HUES6 (cell line): ENCODE data around the gene NIPBL.

Experiments
- H3K27ac ChIP-seq: 2 replicates; pipeline ENCODE4 v1.7.0; 2013; ENCODE audit warnings: low read depth, mild to moderate bottlenecking, low read length, inconsistent platforms
- H3K27me3 ChIP-seq: 2 replicates; pipeline ENCODE4 v1.6.1; 2013; ENCODE audit warnings: low read length; ENCODE audit not compliant: control insufficient read depth, insufficient read depth
- H3K36me3 ChIP-seq: 2 replicates; pipeline ENCODE4 v1.6.1; 2013; ENCODE audit warnings: low read length; ENCODE audit not compliant: control insufficient read depth, insufficient read depth
- H3K4me1 ChIP-seq: 2 replicates; pipeline ENCODE4 v1.6.1; 2013; ENCODE audit warnings: low read length; ENCODE audit not compliant: control insufficient read depth, insufficient read depth
- H3K4me3 ChIP-seq: 2 replicates; pipeline ENCODE4 v1.5.1; 2013; ENCODE audit warnings: low read depth, low read length
- H3K9ac ChIP-seq: one replicate; pipeline ENCODE4 v1.6.1; 2013; ENCODE audit warnings: mild to moderate bottlenecking, low read length
- H3K9me3 ChIP-seq: 2 replicates; pipeline ENCODE4 v1.6.1; 2013; ENCODE audit warnings: low read depth, low read length; ENCODE audit not compliant: control insufficient read depth, insufficient read depth

Gene NIPBL

DNA sequence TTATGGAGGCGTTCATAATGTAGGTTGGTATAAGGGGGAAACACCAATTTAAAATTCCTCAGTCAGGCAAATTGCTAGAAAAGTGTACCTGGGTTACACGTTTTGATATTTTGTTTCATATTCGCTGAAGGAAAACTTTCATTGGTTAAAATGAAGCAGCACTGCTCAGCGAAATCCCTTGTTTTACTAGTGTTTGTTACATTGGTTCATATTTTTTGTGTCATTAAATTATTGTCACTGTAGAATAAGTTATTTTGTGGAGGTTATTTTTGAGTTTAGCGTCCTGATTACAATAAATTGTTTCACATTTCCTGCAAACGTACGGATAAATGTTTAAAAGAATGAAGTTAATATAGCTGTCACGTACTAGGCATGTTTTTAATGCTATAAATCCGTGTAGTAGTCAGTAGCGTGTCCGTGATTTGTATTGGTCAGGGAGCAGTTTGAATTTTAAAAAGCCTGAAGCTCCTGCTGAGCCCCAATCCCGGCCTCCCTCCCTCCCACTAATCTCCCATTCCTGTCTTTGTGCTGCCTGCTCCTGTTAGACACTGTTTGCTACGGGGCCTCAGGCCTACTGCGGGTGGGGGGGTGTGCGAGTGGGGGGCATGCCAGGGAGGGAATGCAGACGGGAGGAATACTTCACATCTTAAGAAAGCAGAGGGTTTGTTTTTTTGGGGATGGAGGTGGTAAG, 2.0 kb downstream of the NIPBL start:
- Histone ChIP-seq H3K27ac (peak overlapping the region; percentile 39; the same call in 1 of the 2 replicates), H3K4me1 (peaks cover 29% of the 10 kb centered on the region), H3K4me3 (peak overlapping the region; percentile 96), H3K9ac (peak overlapping the region; percentile 45), H3K9me3 (no peaks in the 10 kb centered on the region), H3K27me3 (no peaks in the 10 kb centered on the region), H3K36me3 (no peaks in the 10 kb centered on the region)

DNA sequence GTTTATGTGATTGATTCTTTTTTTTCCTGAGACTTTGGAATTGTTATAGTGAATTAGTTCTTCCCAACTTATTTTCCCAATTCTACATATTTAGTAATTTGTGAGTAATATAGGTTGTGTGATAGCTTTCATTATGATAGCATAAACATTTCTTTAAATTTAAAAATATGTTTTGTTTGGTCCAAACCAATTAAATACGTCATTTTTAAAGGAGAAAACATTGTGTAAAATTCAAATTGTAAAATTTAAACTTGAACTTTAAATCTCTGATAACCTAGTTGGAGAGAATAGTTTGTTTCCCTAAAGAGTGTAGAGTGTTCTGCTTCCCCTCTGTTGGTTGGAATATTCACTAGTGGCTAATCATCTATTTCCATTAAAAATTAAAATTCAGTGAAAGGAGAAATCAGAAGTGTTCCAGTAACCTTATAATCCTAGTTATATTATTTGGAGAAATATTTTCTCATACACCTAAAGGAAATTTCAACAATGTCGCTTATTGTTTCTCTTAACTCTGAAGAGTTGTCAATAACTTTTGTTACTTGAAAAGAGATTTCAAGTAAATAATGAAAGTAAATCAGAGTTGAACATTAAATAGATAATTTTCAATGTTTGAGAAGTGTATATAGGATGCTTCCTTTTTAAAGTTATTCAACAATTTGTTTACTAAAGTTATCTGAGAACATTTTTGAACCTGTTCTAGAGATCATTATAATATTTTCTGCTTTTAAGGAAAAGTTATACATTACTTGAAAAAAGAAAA, 2.9 kb downstream of the NIPBL start:
- Histone ChIP-seq H3K9me3 (no peaks in the 10 kb centered on the region), H3K4me1 (peaks cover 26% of the 10 kb centered on the region), H3K9ac (no peak overlapping the region), H3K4me3 (peak overlapping the region; percentile 96), H3K27me3 (no peaks in the 10 kb centered on the region), H3K36me3 (no peaks in the 10 kb centered on the region), H3K27ac (peak overlapping the region; percentile 39; the same call in 1 of the 2 replicates)

DNA sequence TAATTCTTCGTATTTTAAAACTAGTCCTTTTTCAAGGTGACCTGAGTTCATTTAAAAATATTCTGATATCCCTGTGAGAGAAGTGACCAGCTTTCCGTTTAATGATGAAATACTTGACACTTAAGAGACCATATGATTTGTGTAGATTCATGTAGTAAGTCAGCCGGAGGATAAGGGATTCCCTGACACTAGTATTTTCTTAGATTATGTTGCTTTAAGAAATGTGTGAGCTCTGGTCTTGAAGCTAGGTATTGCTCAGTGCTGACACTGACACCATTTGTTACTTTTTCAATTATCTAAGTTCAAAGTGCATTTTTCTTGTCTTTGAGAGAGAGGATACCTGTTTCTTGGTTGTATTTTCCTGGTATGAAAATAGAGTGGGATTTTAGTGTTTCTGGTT, 4.2 kb downstream of the NIPBL start:
- Histone ChIP-seq H3K9me3 (no peaks in the 10 kb centered on the region), H3K4me1 (peaks cover 24% of the 10 kb centered on the region), H3K4me3 (no peak overlapping the region), H3K36me3 (peaks cover under 1% of the 10 kb centered on the region; the same call in 1 of the 2 replicates), H3K27ac (no peak overlapping the region), H3K27me3 (no peaks in the 10 kb centered on the region), H3K9ac (no peak overlapping the region)

DNA sequence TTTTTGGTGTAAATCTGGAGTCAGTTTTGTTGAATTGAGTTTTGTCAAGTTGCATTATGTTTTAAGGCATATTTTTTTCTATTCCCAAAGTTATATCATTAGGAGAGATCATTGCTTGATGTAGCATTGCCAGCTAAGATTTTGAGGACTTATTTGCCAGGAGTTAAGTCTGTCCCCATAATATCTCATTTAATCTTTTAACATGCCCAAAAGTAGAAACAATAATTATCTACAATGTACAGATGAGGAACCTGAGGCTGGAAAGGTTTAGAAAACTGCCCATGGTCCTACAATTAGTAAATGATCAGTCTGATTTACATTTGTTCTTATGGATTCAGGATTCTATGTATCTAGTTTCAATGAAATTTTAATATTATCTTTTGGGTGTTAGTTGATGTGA, 4.7 kb downstream of the NIPBL start:
- H3K4me3 ChIP-seq: no peak overlapping the region
- H3K9me3 ChIP-seq: no peaks in the 10 kb centered on the region
- no peak overlapping the region for H3K9ac ChIP-seq
- peaks cover 3% of the 10 kb centered on the region; the same call in 1 of the 2 replicates for H3K36me3 ChIP-seq
- H3K4me1 ChIP-seq: peaks cover 24% of the 10 kb centered on the region
- no peaks in the 10 kb centered on the region for H3K27me3 ChIP-seq
- no peak overlapping the region for H3K27ac ChIP-seq

DNA sequence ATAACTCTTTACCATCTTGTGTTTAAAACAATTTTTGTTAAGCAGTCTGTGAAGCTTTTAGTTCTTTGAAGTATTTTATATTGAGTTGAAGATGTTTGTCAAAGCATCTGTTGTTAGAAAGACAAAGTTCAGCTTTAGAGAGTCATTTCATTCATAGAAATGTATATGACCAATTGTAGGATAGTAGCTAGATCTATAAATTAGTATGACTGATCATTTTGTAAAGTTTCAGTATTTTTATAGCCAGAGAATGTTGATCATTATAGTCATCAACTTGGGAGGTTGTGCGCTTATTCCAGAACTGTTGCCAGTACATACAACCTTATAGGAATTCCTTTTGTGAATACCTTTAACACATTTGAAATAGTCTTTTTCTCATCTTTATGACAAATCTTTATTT, 5.2 kb downstream of the NIPBL start:
- H3K36me3 ChIP-seq: peaks cover 3% of the 10 kb centered on the region; the same call in 1 of the 2 replicates
- H3K27me3 ChIP-seq: no peaks in the 10 kb centered on the region
- no peaks in the 10 kb centered on the region for H3K9me3 ChIP-seq
- no peak overlapping the region for H3K4me3 ChIP-seq
- peaks cover 24% of the 10 kb centered on the region for H3K4me1 ChIP-seq
- H3K27ac ChIP-seq: no peak overlapping the region
- H3K9ac ChIP-seq: no peak overlapping the region

DNA sequence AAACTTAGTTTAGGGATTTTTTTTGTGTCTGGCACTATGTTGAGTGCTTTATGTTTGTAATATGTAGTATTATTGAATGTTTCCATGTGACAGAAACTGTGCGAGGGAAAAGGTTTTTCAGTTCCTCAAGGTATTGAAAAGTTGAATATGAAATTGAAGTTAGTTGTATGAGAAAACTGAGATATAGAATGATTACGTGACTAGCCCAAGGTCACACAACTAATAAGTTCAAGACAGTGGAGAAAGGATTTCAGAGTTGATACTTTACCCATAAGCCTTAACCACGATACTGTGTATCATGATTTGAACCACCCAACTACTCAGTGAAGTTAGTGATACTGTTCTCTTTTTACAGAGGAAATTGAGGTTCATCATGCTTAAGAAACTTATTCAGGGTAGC, 5.7 kb downstream of the NIPBL start:
- H3K4me1 ChIP-seq: peaks cover 24% of the 10 kb centered on the region
- H3K27ac ChIP-seq: no peak overlapping the region
- no peak overlapping the region for H3K4me3 ChIP-seq
- H3K9me3 ChIP-seq: no peaks in the 10 kb centered on the region
- no peak overlapping the region for H3K9ac ChIP-seq
- H3K27me3 ChIP-seq: no peaks in the 10 kb centered on the region
- peaks cover 3% of the 10 kb centered on the region; the same call in 1 of the 2 replicates for H3K36me3 ChIP-seq

DNA sequence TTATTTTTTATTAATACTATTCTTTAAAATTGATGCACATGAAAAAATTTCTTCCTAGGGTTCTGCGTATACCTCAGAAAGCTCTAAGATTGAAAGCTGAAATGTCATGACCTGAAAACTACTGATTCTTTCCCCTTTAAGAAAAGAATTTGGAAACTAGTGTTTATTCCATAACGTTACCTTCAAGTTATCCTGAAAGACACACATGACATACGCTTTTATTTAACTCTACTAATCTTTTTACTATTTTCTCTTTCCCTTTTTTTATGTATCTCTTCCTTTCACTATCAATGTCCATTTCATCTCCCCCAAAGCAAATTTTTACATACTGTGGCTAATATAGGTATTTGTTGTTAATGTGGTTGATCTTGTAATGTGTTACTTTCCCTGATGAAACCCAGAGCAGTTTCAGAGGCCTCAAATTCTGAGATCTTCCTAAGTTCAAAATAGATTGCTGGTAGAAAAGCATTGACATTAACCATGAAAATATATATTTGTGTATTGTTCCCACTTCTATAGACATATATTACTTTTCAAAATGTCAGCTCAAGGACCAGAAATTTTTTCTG, 7.4 kb downstream of the NIPBL start:
- Histone ChIP-seq H3K4me1 (peaks cover 23% of the 10 kb centered on the region), H3K9ac (no peak overlapping the region), H3K4me3 (no peak overlapping the region)

DNA sequence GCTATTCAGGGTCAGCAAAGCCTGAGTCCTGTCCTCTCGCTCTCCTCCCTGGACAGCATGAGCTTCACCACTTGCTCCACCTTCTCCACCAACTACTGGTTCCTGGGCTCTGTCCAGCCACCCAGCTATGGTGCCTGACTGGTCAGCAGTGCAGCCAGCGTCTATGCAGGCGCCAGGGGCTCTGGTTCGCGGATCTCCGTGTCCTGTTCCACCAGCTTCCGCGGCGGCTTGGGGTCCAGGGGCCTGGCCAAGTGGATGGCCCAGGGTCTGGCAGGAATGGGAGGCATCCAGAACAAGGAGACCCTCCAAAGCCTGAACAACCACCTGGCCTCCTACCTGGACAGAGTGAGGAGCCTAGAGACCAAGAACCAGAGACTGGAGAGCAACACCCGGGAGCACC, 8.6 kb downstream of the NIPBL start:
- peaks cover 13% of the 10 kb centered on the region for H3K4me1 ChIP-seq
- H3K9ac ChIP-seq: no peak overlapping the region
- H3K27ac ChIP-seq: no peak overlapping the region
- H3K4me3 ChIP-seq: no peak overlapping the region
- no peaks in the 10 kb centered on the region for H3K27me3 ChIP-seq
- H3K36me3 ChIP-seq: peaks cover 3% of the 10 kb centered on the region; the same call in 1 of the 2 replicates
- no peaks in the 10 kb centered on the region for H3K9me3 ChIP-seq

More for the DNA sequence above, 7.4 kb downstream of the NIPBL start:
- peaks cover 3% of the 10 kb centered on the region; the same call in 1 of the 2 replicates for H3K36me3 ChIP-seq
- no peak overlapping the region for H3K27ac ChIP-seq
- H3K27me3 ChIP-seq: no peaks in the 10 kb centered on the region
- H3K9me3 ChIP-seq: no peaks in the 10 kb centered on the region

DNA sequence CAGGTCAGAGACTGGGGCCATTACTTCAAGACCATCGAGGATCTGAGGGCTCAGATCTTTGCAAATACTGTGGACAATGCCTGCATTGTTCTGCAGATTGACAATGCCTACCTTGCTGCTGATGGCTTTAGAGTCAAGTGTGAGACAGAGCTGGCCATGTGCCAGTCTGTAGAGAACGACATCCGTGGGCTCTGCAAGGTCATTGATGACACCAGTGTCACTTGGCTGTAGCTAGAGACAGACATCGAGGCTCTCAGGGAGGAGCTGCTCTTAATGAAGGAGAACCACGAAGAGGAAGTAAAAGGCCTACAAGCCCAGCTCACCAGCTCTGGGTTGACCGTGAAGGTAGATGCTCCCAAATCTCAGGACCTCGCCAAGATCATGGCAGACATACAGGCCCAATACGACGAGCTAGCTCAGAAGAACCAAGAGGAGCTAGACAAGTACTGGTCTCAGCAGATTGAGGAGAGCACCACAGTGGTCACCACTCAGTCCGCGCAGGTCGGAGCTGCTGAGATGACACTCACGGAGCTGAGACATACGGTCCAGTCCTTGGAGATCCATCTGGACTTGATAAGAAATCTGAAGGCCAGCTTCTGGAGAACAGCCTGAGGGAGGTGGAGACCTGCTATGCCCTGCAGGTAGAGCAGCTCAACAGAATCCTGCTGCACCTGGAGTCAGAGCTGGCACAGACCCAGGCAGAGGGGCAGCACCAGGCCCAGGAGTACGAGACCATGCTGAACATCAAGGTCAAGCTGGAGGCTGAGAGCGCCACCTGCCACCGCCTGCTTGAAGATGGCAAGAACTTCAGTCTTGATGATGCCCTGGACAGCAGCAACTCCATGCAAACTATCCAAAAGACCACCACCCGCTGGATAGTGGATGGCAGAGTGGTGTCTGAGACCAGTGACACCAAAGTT, 9.3 kb downstream of the NIPBL start:
- Histone ChIP-seq H3K36me3 (peaks cover 3% of the 10 kb centered on the region; the same call in 1 of the 2 replicates), H3K27me3 (no peaks in the 10 kb centered on the region), H3K9me3 (no peaks in the 10 kb centered on the region), H3K4me3 (no peak overlapping the region), H3K9ac (no peak overlapping the region), H3K4me1 (peaks cover 7% of the 10 kb centered on the region), H3K27ac (no peak overlapping the region)

DNA sequence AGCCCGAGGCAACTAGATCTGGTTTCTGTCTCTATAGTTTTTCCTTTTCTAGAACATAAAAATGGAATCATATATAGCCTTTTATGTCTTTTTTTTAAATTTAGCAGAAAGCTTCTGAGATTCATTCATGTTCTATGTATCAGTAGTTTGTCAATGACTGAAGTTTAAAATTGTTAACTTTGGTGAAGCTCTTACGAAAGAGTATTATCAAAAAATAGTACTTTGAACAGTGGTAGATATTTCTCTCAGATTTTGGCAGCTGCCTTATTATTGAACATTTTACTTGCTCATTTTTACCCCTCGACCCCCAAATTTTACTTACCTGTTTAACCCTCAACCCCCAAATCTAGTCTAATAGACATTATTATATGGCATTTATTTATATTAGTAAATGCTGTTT, 10.2 kb downstream of the NIPBL start:
- Histone ChIP-seq H3K9me3 (no peaks in the 10 kb centered on the region), H3K9ac (no peak overlapping the region), H3K27me3 (no peaks in the 10 kb centered on the region), H3K27ac (no peak overlapping the region), H3K4me3 (no peak overlapping the region), H3K4me1 (no peaks in the 10 kb centered on the region), H3K36me3 (peaks cover 3% of the 10 kb centered on the region; the same call in 1 of the 2 replicates)
